Activated T-cell treated with anti-CD3 and anti-CD28 coated beads for 1 hour (primary cell): ENCODE data around the gene ZYG11B.
A peak's percentile ranks its signal among the peaks of the same experiment; 100 is the strongest.
"Not testable (repeated sequence)": the region's sequence is repeated elsewhere in the genome, so short reads cannot be mapped to it uniquely, and the experiment has no call there.

Source experiments
- DNase-seq: peaks from one replicate; pipeline ENCODE4 v3.0.0-alpha.2; 2020; ENCODE audit warnings: low read depth

The ZYG11B gene

DNA sequence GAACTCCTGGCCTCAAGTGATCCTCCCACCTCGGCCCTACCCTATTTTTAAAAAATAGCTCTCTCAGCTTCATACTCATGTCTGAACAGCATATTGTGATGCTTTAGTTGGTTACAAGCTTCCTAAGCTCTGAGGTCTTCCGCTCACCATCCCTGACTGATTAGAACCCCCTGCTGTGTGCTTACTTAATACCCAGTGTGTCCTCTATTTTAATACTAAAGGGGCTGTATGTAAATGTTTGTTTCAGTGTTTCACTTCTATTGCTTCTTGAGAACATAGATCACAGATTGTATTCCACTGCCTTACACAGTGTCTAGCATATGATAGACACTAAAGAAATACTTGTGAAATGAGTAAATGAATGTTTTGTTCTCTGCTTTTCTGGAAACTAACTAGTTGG lies 29.8 kb downstream of the ZYG11B start:
- no peak for DNase-seq

DNA sequence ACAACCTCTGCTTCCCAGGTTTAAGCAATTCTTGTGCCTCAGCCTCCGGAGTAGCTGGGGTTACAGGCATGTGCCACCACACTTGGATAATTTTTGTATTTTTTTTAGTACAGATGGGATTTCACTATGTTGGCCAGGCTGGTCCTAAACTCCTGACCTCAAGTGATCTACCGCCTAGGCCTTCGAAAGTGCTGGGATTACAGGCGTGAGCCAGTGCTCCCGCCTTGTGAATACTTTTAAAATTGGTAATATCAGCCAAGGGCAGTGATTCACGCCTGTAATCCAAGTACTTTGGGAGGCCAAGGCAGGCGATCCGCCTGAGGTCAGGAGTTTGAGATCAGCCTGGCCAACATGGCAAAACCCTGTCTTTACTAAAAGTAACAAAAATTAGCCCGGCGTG lies 33.7 kb downstream of the ZYG11B start:
- no peak for DNase-seq

DNA sequence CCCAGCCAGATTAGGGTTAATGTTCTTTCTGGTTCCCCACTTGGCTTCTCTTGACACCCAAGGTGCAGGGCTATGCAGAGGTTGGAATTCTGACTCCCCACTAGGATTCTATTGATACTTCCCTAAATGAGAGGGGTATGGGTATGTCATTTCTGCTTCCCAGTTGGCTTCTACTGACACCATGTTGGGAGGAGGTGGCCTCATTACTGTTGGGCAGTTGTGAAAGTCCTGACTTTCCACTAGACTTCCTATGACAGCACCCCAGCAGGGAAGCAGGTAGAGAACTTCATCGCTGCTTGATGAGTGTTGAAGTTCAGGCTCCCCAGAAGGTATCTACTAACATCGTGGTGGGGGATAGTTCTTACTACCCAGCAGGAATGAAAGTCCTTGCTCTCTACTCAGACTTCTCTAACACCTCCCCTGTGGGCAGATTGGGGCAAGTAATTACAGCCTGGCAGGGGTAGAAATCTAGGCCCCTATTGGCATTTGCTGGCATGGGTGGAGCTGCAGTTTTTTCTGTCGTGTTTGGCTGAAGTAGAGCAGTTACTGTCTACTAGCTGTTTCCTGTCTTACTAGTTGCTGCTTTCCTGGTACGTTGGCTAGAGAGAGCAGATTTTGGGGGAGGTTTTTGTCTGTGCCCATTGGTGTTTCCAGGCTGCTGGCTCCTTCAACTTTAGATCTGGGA lies 41.5 kb downstream of the ZYG11B start:
- no peak for DNase-seq

DNA sequence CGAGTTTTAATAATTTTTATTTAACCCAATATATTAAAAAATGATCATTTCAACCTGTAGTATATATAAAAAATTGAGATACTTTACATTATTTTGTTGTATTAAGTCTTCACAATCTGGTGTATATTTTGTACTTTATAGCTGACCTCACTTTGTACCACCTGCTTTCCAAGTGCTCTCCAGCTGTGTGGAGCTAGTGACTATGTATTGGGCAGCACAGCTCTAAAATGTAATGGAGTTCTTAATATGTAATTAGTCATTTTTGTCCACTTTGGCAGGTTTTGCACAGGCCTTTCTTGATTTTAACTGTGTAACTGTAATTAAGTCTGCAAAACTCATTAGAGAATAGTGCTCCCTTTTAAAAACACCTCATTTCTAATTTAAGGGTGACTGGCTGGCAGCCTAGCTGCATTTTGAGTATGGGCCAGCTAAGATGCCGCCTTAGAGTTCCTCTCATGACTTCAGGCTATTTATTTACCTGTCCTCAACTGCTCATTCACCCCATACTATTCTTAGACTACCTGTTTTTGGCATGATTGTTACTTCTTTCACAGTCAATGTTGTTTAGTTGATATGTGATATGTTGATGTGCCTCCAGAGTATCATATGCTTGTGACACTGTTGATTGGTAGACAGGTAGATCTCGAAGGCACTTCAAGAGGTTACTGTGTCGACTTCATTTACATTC lies 43.2 kb downstream of the ZYG11B start:
- no peak for DNase-seq

DNA sequence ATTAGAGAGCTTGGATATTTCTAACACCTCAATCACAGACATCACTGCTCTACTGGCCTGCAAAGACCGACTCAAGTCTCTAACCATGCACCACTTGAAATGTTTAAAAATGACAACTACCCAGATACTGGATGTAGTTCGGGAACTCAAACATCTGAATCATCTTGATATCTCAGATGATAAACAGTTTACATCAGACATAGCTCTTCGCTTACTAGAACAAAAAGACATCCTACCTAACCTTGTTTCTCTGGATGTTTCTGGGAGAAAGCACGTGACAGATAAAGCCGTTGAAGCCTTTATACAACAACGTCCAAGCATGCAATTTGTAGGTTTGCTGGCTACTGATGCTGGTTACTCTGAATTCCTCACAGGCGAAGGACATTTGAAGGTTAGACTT lies 45.1 kb downstream of the ZYG11B start:
- no peak for DNase-seq

DNA sequence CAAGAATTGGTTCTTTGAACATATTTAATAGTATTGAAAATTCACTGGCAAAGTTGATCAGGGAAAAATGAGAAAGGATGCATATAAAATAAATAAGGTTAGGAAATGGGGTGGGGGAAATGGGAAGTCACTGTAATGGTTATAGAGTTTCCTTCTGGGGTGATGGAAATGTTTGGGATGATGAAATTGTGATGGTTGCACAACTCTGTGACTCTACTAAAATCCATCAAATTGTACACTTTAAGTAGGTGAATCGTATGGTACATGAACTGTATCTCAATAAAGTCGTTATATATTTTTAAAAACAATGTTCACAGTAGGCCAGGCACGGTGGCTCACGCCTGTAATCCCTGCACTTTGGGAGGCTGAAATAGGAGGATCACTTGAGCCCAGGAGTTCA lies 59.9 kb downstream of the ZYG11B start:
- DNase-seq, result no peak

DNA sequence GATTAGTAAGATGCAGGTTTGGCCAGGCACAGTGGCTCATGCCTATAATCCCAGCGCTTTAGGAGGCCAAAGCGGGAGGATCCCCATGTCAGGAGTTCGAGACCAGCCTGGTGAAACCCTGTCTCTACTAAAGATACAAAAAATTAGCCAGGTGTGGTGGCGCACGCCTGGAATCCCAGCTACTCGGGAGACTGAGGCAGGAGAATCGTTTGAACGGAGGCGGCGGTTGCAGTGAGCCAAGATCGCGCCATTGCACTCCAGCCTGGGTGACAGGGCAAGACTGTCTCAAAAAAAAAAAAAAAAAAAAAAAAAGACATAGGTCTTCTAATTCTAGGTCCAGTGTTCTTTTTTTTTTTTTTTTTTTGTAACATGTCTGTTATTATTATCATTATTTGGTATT lies 64.2 kb downstream of the ZYG11B start:
- not testable (repeated sequence) for DNase-seq

DNA sequence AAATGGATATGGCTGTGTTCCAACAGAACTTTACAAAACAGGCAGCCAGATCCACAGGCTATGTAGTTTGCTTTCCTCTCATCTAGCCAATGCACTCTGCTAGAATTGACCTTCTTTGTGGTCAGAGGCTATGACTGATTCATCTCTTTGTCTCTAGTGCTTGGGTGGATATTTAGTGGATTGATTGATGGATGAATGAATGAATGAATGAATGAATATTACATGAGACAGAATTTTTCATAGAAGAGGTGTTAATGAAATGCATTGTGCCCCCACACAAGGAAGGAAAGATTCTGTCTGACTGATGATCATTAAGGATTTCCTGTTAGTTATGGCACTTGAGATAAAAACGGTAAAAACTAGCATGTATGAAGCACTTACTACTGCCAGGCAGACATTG lies 65.8 kb downstream of the ZYG11B start:
- DNase-seq, result no peak

DNA sequence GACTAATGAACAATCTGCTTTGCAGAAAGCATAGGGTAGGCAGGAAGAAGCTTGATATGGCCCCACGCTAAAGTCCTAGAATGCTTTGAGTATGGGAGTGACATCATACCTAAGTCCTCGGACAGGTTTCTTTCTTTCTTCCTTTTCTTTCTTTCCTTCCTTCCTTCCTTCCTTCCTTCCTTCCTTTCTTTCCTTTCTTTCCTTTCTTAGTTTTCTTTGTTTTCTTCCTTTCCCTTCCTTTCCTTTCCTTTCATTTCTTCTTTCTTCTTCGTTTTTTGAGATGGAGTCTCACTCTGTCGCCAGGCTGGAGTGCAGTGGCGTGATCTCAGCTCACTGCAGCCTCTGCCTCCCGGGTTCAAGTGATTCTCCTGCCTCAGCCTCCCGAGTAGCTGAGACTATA lies 67.5 kb downstream of the ZYG11B start:
- DNase-seq, result not testable (repeated sequence)

DNA sequence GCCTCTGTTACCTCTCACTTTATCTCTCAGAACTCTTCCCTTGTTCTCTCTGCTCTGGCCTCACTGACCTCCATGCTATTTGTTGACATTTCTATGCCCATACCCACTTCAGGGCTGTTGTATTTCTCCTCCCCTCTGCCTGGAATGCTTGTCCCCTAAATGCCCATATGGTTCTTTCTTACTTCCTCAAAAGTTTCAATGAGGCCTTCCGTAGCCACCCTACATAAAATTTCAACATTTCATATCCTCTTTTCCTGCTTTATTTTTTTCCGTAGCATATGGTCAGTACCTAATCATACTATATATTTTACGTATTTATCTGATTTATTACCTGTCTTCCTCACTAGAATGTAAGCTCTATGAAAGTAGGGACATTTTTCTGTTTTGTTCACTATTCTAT lies 69.2 kb downstream of the ZYG11B start:
- DNase-seq, result no peak

DNA sequence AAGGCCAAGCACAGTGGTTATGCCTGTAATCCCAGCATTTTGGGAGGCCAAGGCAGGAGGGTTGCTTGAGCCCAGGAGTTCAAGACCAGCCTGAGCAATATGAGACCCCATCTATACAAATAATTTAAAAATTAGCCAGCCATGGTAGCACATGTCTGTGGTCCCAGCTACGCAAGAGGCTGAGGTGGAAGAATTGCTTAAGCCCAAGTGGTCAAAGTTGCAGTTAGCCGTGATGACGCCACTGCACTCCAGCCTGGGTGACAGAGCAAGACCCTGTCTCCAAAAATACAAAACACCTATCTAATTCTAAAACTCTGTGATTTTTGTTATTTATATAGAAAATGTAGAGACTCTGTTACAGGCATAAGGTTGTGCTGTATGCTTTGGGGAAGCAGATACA lies 72.1 kb downstream of the ZYG11B start:
- DNase-seq, result no peak

DNA sequence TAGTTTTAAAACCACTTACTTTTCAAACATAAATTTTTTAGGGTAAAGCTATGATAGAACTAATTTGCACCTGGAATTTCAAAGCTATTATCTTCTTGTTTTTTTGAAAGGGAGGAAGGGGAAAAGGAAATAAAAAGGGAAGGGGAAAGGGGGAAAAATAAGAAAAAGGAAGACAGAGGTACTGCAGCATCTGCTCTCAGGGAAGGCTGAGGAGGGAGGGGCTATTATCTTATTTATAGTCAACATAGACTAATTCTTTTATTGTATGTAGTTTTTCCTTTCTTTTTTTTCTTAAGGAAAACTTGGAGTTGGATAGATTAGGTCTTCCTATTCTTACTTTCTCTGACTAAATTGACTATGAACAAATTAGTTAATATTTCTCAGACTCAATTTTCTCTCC lies 74.8 kb downstream of the ZYG11B start:
- no peak for DNase-seq

DNA sequence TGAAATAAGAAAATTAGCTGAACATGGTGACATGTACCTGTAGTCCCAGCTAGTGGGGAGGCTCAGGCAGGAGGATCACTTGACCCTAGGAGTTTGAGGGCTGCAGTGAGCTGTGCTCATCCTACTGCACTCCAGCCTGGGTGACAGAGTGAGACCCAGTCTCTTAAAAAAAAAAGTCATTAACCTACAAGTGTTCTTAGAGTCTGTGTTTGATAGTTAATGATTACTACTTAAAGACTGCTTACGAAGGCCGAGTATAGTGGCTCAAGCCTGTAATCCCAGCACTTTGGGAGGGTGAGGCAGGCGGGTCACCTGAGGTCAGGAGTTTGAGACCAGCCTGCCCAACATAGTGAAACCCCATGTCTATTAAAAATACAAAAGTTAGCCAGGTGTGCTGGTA lies 77.8 kb downstream of the ZYG11B start:
- DNase-seq, result not testable (repeated sequence)

DNA sequence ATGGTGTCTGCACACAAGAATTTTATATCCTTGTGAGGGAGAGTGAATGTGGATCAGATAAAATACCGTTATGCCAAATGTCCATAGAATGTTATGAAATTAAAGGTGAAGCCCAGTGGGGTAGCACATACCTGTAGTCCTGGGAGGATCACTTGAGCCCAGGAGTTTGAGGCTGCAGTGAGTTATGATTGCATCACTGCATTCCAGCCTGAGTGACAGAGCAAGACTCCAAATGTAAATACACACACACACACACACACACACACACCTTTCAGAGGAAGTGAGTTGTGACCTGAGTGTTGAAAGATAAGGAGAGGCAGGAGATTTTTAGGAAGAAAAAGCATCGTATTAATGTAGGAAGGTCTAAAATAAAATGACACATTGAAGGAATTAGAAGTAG lies 88.2 kb downstream of the ZYG11B start:
- no peak for DNase-seq

DNA sequence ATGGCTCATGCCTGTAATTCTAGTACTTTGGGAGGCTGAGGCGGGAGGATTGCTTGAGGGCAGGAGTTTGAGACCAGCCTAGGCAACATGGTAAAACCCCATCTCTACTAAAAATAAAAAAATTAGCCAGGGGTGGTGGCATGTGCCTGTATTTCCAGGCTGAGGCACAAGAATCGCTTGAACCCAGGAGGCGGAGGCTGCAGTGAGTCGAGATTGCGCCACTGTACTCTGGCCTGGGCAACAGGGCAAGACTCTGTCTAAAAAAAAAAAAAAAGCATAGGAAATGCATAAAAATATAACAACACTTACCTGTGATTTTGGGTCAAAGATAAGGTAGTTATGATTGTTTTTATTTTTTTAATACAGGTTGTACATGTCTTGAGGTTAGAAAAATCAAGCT lies 94.6 kb downstream of the ZYG11B start:
- DNase-seq, result not testable (repeated sequence)

DNA sequence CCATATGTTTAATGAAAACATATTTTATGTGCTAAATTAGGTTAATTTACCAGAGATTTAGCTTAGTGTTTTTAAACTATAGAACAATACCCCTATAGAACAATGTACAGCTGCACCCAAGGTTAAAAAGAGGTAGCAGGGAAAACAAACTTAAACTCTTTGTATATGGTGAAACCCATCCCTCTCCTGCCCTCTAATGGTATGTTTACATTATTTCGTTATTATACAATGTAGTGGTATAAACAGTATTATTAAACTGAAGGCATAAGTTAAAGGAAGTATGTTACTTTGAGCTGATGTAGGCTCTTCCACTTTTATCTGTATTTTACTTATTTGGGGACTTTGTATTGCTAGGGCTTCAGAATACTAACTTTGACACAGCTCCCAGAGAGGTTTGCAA lies 99.6 kb downstream of the ZYG11B start:
- DNase-seq, result no peak

DNA sequence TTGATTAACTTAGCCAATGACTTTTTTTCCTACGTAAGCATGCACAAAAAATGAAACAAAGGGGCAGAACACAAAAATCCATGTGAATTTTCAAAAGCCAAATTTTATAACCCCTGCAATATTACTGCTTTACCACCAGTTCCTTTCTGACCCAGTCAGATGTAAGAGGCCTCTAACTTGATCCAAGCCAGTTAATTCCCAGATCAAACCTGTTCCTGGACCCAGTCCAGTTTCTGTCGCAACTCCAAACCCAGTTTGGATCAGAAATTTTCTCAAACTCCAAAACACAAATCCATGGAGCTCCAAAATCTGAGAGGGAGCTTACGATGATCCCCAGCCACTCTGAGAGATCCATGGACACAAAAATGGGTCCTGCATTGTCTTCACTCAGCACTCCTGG lies 108.5 kb downstream of the ZYG11B start:
- no peak for DNase-seq

DNA sequence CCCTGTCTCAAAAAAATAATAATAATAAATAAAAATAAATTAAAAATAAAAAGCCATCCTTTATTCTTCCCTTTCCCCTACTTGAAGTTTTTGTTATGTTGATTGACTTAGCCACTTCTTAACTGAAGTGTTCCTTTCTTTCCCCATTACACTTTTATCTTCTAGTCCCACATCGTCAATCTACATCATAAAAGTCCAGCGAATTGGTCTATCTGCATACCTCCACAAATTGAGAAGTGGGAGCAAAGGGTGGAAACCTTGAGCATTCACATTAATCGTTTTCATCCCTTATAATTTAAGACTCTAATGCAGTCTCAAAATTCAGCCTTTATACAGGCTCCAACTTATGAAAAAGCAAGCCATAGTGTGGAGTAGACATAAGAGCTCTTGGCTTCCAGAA lies 109.8 kb downstream of the ZYG11B start:
- no peak for DNase-seq

DNA sequence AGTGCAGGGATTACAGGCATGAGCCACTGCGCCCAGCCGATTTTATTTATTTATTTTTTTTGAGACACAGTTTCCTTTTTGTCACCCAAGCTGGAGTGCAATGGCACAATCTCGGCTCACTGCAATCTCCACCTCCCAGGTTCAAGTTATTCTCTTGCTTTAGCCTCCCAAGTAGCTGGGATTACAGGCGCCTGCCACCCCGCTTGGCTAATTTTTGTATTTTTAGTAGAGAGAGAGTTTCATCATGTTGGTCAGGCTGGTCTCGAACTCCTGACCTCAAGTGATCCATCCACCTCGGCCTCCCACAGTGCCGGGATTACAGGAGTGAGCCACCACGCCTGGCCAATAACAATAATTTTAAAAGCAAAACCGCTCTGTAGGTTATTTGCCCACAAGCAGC lies 112.9 kb downstream of the ZYG11B start:
- DNase-seq, result not testable (repeated sequence)

DNA sequence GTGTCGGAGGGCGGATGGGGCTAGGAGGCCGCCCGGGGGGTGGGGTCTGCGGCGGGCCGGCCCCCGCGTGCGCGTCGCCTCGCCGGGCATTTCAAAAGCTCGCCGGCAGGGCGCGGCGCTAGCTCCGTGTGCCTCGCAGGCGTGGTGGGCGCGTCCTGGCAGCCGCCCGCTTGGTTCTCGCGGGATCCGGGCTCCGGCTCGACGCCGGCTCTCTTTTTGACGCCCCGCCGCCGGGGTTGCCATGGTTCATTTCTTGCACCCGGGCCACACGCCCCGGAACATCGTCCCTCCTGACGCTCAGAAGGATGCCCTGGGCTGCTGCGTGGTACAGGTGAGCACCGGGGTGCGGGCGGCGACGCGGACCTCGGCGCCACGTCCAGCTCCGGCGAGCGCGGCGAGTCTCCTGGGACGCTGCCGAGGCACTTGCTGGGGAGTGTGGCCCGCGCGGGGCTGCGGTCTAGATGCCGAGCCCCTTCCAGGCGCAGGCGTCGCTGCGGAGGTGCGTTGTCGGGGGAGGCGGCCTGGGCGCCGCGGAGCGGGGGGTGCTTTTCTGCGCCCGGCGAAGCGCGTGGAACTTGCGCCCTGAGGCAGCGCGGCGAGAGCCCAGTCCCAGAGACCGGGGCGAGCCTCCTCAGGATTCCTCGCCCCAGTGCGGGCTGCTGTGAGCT lies 116.5 kb downstream of the ZYG11B start, which contains the start of gene ZYG11A:
Gene ZYG11A, plus strand, starts transcription at position 118 of the 668 bp plus-strand sequence. Its CDS starts 124 bp downstream, at position 242.
- peak; percentile 36 for DNase-seq

DNA sequence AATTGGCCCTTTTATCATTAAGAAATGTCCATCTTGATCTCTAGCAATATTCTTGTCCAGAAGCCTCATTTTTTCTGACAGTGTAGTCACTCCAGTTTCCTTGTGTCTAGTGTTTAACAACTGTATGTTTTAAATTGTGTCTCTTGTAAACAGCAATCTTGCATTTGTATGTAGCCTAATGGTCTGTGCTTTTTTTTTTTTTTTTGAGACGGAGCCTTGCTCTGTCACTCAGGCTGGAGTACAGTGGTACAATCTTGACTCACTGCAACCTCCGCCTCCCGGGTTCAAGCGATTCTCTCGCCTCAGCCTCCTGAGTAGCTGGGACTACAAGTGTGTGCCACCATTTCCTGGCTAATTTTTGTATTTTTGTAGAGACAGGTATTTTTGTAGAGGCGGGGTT lies 118.9 kb downstream of the ZYG11B start:
- not testable (repeated sequence) for DNase-seq

DNA sequence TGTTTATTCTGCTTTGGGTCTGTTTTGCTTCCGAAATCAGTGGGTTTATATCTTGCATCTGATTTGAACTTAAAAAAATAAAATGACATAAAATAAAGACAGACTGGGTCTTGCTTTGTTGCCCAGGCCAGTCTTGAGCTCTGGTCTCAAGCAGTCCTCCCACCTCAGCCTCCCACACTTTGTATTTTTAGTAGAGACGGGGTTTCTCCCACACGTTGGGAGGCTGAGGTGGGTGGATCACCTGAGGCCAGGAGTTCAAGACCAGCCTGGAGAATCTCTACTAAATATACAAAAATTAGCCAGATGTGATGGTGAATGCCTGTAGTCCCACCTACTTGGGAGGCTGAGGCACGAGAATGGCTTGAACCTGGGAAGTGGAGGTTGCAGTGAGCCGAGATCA lies 122.2 kb downstream of the ZYG11B start:
- no peak for DNase-seq

DNA sequence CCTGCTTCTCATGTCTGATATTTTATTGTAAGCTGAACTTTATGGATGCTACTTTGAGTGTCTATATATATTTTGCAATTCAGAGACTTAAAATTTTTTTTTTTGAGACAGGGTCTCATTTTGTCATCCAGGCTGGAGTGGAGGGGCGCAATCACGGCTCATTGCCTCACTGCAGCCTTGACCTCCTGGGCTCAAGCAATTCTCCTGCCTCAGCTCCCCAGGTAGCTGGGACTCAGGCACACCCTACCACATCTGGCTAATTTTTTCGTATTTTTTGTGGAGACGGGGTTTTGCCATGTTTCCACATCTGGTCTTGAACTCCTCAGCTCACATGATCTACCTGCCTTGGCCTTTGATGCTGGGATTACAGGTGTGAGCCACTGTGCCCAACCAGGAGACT lies 124.7 kb downstream of the ZYG11B start:
- DNase-seq, result no peak
